ENCODE measurements around the gene ZNF839.

- TF ChIP-seq CTCF (IDR thresholded peaks at IDR 0.05) (no peak), MAZ (IDR thresholded peaks at IDR 0.05; ENCODE audit: borderline replicate concordance, low read depth, low read length) (no peak), REST (IDR thresholded peaks at IDR 0.05) (no peak), RAD21 (conservative IDR thresholded peaks at IDR 0.05 in 1 of 2, IDR thresholded peaks at IDR 0.05 in 1 of 2) (no peak), EHF (CRISPR knock-in tag; IDR thresholded peaks at IDR 0.05) (no peak), RARB (CRISPR knock-in tag; IDR thresholded peaks at IDR 0.05) (no peak), HOXB5 (CRISPR knock-in tag; IDR thresholded peaks at IDR 0.05) (no peak), NPAS2 (CRISPR knock-in tag; IDR thresholded peaks at IDR 0.05; ENCODE audit: borderline replicate concordance) (no peak), RFX5 (IDR thresholded peaks at IDR 0.05) (no peak)
Observed at GRCh38 chr14:102344485-102344884, 24.9 kb downstream of the ZNF839 start.
